Measurements from ENCODE around the gene SGIP1. TPM values are rescaled to one million over a fixed set of nuclear protein-coding genes. Genes with fewer than 3 reads are reported as not detected.
"Not testable (repeated sequence)": the region's sequence is repeated elsewhere in the genome, so short reads cannot be mapped to it uniquely, and the experiment has no call there.

SGIP1 gene
- total and polyA plus RNA-seq, 7 donors: under 0.01 to 14.1 (median 7.3) TPM; not detected in 1

DNA sequence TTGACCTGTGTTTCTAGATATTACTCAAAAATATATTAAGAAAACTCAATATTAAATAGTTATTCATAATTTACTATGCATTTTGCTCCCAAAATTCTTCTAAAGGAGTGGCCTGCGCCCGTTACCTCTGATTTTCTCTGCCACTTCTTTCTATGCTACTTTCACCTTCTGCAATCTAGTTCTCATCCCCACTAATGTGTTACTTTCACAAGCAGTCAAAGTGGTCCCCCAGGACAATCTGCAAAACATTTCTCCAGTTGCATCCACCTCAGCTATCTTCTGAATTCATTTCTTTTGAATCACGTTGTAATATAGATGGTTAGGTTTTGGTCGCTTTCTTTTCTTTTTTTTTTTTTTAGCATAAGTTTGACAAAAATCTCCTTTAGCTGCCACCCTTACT lies 253.7 kb downstream of the SGIP1 start:
- H3K9me3 ChIP-seq: no peaks in the 10 kb centered on the region
- TF ChIP-seq, protein P1, sequence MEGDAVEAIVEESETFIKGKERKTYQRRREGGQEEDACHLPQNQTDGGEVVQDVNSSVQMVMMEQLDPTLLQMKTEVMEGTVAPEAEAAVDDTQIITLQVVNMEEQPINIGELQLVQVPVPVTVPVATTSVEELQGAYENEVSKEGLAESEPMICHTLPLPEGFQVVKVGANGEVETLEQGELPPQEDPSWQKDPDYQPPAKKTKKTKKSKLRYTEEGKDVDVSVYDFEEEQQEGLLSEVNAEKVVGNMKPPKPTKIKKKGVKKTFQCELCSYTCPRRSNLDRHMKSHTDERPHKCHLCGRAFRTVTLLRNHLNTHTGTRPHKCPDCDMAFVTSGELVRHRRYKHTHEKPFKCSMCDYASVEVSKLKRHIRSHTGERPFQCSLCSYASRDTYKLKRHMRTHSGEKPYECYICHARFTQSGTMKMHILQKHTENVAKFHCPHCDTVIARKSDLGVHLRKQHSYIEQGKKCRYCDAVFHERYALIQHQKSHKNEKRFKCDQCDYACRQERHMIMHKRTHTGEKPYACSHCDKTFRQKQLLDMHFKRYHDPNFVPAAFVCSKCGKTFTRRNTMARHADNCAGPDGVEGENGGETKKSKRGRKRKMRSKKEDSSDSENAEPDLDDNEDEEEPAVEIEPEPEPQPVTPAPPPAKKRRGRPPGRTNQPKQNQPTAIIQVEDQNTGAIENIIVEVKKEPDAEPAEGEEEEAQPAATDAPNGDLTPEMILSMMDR (IDR thresholded peaks at IDR 0.05): no peak
- no peak for TF ChIP-seq POLR2AphosphoS5 (IDR thresholded peaks at IDR 0.05)
- 87% methylated on average over 4 of the region's 4 CpGs for WGBS, 2 donors

DNA sequence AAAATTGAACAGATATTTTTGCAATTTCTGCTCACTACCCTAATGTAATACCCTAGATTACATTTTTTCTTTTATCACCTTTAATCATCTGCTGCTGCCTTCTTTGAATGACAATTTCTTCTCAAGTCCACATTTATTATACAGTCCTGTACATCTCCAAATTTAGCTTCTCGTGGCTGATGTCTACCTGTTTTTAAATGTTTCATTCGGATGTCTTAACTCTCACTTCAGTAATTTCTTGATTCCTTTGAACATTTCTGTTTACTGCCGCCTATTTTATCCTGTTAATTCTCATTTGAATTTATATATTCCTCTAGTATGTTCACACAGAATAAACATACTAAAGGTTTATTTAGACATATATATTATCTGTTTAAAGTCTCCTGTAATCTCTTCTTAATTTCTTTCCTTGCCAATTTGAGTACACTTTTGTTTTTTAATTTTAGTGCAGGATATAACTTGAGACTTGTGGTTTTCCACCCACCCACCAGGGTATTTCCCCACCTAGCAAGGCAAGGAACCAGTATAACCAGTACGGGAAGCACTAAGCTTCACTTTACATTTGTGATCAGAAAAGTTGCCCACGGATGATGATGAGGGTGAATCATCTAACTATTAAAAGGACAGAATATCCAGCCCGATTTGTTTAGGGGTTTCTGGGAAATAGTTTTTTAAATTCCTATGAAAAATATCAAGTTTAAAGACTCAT lies 254.4 kb downstream of the SGIP1 start:
- intact Hi-C loops (cut with DNase I): no loop called here
- TF ChIP-seq, protein P1 (IDR thresholded peaks at IDR 0.05): no peak
- TF ChIP-seq POLR2A (IDR thresholded peaks at IDR 0.05) (no peak), EP300 (IDR thresholded peaks at IDR 0.05) (no peak), POLR2AphosphoS5 (IDR thresholded peaks at IDR 0.05) (no peak)
- no peaks in the 10 kb centered on the region for H3K36me3 ChIP-seq
- no peak overlapping the region for H3K4me3 ChIP-seq
- H3K27me3 ChIP-seq: no peaks in the 10 kb centered on the region
- no peak for DNase-seq
- no peaks in the 10 kb centered on the region for H3K4me1 ChIP-seq
- 39 to 48% methylated on average over 6 of the region's 6 CpGs for WGBS, 2 donors
- H3K27ac ChIP-seq: no peak overlapping the region
- H3K9me3 ChIP-seq: no peaks in the 10 kb centered on the region

More for the DNA sequence above, 253.7 kb downstream of the SGIP1 start:
- intact Hi-C loops (cut with DNase I): no loop called here
- Histone ChIP-seq H3K4me1 (no peaks in the 10 kb centered on the region), H3K27ac (no peak overlapping the region), H3K4me3 (no peak overlapping the region), H3K36me3 (no peaks in the 10 kb centered on the region), H3K27me3 (no peaks in the 10 kb centered on the region)
- no peak for DNase-seq

DNA sequence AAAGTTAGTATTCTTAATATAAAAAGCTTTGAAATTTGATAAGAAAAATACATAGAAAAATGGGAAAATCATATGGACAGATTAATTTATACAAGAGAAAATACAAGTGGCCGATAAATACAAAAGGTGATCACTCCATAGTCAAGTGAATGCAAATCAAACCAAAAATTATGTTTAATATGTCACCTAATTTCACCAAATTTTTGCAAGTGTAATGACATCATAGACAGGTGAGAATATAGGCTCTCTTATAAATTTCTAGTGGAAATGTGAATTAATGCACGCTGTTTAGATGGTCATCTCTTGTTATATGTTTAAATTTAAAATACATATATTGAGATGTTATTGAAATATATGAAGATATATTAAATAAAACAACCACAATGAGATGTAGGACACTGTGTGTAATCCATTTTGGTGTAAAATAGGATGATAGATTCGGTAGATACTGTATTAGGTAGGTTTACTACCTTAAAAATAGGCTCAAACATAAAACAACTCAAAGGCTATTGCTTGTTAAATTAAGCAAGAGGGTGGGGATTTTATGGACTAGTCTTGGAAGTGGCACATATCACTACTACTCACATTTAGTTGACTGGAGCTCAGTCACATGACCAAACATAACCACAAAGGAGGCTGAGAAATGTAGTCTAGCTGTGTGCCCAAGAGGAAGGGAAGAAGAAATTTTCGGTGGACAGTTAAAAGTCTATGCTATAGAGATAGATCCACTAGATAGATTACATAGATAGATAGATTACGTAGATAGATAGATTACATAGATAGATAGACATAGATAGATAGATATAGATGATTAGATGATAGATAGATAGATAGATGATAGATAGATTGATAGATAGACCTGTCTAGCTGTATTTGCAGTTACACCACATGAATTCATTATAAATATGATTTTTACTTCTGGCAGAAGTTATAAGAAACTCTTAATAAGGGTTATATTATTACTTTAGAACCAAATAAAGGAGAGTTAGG lies 258.0 kb downstream of the SGIP1 start:
- no peak overlapping the region for H3K4me3 ChIP-seq
- H3K27me3 ChIP-seq: no peaks in the 10 kb centered on the region
- H3K36me3 ChIP-seq: no peaks in the 10 kb centered on the region
- no peaks in the 10 kb centered on the region for H3K4me1 ChIP-seq
- DNase-seq: no peak
- WGBS, 2 donors: 80 to 91% methylated on average over 5 of the region's 5 CpGs
- no peaks in the 10 kb centered on the region for H3K9me3 ChIP-seq
- intact Hi-C loops (cut with DNase I): no loop called here
- no peak overlapping the region for H3K27ac ChIP-seq
- TF ChIP-seq, protein P1 (IDR thresholded peaks at IDR 0.05): no peak
- no peak for TF ChIP-seq POLR2AphosphoS5 (IDR thresholded peaks at IDR 0.05)
- TF ChIP-seq EP300 (IDR thresholded peaks at IDR 0.05): no peak
- no peak for TF ChIP-seq POLR2A (IDR thresholded peaks at IDR 0.05)

DNA sequence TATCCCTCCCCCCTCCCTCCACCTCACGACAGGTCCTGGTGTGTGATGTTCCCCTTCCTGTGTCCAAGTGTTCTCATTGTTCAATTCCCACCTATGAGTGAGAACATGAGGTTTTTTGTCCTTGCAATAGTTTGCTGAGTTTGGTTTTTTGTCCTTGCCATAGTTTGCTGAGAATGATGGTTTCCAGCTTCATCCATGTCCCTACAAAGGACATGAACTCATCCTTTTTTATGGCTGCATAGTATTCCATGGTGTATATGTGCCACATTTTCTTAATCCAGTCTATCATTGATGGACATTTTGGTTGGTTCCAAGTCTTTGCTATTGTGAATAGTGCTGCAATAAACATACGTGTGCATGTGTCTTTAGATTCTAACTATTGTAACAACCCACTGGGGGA lies 261.9 kb downstream of the SGIP1 start:
- H3K4me3 ChIP-seq; intact Hi-C loops (cut with DNase I); H3K36me3 ChIP-seq; H3K27ac ChIP-seq; H3K27me3 ChIP-seq; H3K9me3 ChIP-seq; H3K4me1 ChIP-seq; DNase-seq: not testable (repeated sequence)
- 94 to 99% methylated on average over 2 of the region's 2 CpGs for WGBS, 2 donors

Small RNAs within 50 kb of the gene (small RNA-seq; reads per million reads assigned to genes)
- gene MIR3117: 0 reads per million in 3 donors

Other genes starting within 250 kb of the SGIP1 start
- gene DYNLT5, start 218.3 kb downstream of the SGIP1 start, total RNA-seq: 1 to 10 TPM in 1 of 4 donors, under 1 TPM in 3; 0.36 to 6.4 (median 0.66) TPM
- under 1 TPM in 2 of 3 donors, not detected in 1; 0.34 to 0.60 TPM for gene DYNLT5, start 218.3 kb downstream of the SGIP1 start, polyA plus RNA-seq

Measured in sigmoid colon (tissue), 7 donors.